ENCODE data around the gene ACP4. TPM values are rescaled to one million over a fixed set of nuclear protein-coding genes. Genes with fewer than 3 reads are reported as not detected.
"Not testable (repeated sequence)": the region's sequence is repeated elsewhere in the genome, so short reads cannot be mapped to it uniquely, and the experiment has no call there.

ACP4 gene, protein sequence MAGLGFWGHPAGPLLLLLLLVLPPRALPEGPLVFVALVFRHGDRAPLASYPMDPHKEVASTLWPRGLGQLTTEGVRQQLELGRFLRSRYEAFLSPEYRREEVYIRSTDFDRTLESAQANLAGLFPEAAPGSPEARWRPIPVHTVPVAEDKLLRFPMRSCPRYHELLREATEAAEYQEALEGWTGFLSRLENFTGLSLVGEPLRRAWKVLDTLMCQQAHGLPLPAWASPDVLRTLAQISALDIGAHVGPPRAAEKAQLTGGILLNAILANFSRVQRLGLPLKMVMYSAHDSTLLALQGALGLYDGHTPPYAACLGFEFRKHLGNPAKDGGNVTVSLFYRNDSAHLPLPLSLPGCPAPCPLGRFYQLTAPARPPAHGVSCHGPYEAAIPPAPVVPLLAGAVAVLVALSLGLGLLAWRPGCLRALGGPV
- not detected for total RNA-seq
- long read RNA-seq, result 0 reads

DNA sequence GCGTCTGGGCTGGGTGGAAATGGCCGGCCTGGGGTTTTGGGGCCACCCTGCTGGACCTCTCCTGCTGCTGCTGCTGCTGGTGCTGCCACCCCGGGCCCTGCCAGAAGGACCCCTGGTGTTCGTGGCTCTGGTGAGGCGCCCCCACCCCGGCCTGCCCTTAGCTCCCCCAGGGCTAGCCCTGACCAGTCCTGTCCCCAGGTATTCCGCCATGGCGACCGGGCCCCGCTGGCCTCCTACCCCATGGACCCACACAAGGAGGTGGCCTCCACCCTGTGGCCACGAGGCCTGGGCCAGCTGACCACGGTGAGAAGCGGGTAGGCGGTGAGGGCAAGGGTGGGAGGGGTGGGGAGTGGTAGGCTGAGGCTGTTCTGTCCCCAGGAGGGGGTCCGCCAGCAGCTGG lies at the start of gene ACP4:
ACP4 (plus strand) TSS at position 20 of the 400 bp plus-strand sequence; CDS start at position 20, 0 bp downstream.
- ATAC-seq (ENCODE audit: poor library complexity) (no peak), DNase-seq (peak; percentile 36)
- intact Hi-C loops (cut with DNase I), result no loop called here

DNA sequence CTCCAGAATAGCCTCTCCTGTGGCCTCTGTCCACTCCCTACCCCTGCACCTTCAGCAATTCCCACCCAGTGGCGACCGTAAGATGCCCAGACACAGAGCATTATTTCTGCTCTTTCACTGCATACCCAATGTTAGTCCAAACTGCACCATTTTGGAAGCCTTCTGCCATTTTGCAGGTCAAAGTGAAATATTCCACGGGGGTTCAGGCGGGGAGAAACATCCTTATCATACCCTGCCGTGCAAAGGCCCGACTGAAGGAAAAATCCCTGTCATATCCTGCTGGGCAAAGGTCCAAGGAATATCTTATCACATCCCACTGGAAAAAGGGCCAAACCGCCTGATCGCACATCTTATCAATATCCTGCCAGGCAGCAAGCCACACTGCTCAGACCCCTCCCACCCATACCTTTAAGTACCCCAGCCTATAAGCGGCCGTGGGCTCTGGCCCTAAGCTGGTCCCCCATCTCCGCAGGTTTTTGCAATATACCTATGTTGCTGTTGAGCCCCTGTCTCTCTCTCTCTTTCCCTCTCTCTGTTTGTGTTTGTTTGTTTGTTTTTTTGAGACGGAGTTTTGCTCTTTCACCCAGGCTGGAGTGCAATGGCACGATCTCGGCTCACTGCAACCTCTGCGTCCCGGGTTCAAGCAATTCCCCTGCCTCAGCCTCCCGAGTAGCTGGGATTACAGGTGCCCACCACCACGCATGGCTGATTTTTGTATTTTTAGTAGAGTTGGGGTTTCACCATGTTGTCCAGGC lies 48.9 kb upstream of the ACP4 start:
- ATAC-seq (ENCODE audit: poor library complexity), result no peak
- intact Hi-C loops (cut with DNase I), result no loop called here

DNA sequence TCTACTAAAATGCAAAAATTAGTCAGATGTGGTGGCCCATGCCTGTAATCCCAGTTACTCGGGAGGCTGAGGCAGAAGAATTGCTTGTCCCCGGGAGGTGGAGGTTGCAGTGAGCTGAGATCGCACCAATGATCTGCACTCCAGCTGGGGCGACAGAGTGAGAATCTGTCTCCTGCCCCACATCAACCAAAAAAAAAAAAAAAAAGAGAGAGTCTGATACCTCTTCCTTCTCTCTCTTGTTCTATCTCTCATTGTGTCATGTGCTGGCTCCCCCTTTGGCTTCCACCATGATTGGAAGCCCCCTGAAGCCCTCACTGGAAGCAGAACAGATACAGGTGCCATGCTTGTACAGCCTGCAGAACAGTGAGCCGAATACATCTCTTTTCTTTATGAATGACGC lies 46.7 kb upstream of the ACP4 start:
- ATAC-seq (ENCODE audit: poor library complexity) (no peak), DNase-seq (no peak)
- intact Hi-C loops (cut with DNase I), result no loop called here

More for the DNA sequence above, 48.9 kb upstream of the ACP4 start:
- no peak for DNase-seq

DNA sequence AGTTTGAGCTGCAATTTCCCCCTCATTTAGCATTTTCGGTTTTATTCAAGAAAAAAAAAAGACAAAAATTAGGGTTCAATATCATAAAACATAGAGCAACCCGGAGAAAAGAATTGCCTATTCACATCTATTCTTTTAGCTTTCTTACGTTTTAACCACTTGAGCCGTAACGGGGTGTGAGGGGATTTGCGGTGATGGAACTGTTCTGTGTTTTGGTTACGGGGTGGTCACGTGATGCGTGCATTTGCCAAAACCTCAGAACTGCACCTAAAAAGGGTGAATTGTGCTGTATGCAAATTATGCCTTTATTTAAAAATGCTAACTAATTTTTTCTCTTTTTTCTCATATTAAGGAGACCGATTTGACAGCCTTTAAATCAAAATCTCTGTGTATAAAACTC lies 45.0 kb upstream of the ACP4 start:
- no peak for DNase-seq
- ATAC-seq (ENCODE audit: poor library complexity), result no peak
- intact Hi-C loops (cut with DNase I), result no loop called here

DNA sequence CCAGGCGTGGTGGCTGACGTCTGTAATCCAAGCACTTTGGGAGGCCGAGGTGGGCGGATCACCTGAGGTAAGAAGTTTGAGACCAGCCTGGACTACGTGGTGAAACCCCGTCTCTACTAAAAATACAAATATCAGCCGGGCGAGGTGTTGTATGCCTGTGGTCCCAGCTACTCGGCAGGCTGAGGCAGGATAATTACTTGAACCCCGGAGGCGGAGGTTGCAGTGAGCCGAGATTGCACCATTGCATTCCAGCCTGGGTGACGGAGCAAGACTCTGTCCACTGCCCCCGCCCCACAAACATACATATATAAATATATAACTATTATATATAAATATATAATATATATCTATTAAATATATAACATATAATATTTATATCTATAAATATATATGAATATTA lies 43.1 kb upstream of the ACP4 start:
- intact Hi-C loops (cut with DNase I); DNase-seq; ATAC-seq (ENCODE audit: poor library complexity): not testable (repeated sequence)

DNA sequence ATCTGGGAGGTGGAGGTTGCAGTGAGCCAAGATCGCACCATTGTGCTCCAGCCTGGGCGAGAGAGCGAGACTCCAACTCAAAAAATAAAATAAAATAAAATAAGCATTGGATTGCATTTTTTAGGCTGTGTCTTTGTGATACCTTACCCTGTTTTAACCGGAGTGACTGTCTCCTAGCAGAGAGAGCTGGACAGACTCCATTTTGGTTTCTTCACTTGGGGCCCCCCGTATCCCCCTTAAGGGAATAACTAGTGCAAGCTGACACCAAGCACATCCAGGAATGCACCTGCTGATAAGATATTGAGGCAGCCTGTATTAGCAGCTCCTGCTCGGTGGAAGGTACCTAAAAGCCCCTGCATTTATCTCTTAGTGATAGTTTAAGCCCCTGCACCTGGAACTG lies 40.7 kb upstream of the ACP4 start:
- no peak for DNase-seq
- intact Hi-C loops (cut with DNase I), result no loop called here
- no peak for ATAC-seq (ENCODE audit: poor library complexity)

DNA sequence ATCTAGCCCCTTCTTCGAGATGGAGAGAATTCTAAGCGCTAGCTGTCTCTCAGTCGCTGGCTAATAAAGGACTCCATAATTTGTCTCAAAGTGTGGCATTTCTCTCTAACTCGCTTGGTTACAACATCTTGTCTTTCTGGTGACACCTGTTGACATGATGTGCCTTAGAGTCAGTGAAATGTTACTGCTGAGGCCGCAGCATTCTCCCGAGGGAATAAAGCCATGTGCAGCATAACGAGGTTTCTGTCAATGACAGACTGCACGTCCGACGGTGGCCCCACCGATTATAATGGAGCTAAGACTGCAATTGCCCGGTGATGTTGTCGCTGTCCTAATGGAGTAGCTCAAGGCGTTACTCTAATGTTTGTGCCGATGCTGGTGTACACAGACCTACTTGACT lies 40.2 kb upstream of the ACP4 start:
- DNase-seq (no peak), ATAC-seq (ENCODE audit: poor library complexity) (no peak)
- intact Hi-C loops (cut with DNase I), result no loop called here

DNA sequence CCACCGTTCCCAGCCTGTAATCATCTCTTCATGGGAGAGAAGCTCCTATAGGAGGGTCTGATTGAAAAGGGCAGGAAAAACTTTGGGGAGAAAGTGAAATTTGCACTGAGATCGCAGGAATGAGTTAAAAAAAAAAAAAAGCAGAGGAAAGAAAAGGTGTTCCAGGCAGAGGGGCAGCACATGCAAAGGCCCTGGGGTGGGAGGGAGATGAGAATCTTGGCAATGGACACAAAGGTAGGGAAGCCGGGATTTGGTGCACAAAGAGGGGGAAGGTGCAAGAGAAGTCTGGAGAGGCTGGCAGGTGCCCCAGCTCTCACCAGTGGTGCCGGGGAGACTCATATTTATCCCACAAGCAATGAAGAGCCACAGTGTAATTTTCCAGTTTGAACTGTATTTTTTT lies 36.3 kb upstream of the ACP4 start:
- intact Hi-C loops (cut with DNase I), result no loop called here
- ATAC-seq (ENCODE audit: poor library complexity), result no peak
- no peak for DNase-seq

DNA sequence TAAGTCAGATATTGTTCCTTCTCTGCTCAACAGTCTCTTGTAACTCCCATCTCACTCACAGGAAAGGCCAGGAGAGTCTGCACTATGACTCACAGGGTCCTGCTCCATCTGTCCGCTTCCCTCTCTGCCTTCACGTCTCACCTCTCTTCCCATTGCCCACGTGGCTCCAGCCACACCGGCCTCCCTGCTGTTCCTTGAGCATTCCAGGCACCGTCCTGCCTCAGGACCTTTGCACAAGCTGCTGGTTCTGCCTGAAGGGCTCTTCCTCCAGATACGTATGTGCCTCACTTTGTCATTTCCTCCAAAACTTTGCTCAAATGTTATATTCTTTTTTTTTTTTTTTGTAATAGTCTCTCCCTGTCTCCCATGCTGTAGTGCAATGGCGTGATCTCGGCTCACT lies 34.0 kb upstream of the ACP4 start:
- DNase-seq; ATAC-seq (ENCODE audit: poor library complexity); intact Hi-C loops (cut with DNase I): not testable (repeated sequence)

DNA sequence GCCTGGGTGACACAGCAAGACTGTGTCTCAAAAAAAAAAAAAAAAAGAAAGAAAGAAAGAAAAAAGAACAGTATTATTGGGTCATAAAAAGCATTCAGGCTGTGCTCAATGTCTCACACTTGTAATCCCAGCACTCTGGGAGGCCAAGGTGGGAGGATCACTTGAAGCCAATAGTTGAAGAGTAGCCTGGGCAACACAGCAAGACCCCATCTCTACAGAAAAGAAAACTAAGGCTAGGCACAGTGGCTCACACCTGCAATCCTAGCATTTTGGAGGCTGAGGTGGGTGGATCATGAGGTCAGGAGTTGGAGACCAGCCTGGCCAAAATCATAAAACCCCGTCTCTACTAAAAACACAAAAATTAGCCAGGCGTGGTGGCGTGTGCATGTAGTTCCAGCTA lies 32.6 kb upstream of the ACP4 start:
- intact Hi-C loops (cut with DNase I); DNase-seq; ATAC-seq (ENCODE audit: poor library complexity): not testable (repeated sequence)

DNA sequence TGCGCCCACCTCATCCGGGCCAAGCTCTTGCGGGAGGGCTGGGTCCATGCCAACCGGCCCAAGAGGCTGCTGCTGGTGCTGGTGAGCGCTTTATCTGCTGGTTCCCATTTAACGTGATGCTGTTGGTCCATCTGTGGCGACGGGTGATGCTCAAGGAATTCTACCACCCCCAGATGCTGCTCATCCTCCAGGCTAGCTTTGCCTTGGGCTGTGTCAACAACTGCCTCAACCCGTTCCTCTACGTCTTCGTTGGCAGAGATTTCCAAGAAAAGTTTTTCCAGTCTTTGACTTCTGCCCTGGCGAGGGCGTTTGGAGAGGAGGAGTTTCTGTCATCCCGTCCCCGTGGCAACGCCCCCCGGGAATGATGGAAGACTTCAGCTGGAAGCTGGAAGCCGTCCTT lies 31.1 kb upstream of the ACP4 start:
- ATAC-seq (ENCODE audit: poor library complexity); DNase-seq; intact Hi-C loops (cut with DNase I): not testable (repeated sequence)

DNA sequence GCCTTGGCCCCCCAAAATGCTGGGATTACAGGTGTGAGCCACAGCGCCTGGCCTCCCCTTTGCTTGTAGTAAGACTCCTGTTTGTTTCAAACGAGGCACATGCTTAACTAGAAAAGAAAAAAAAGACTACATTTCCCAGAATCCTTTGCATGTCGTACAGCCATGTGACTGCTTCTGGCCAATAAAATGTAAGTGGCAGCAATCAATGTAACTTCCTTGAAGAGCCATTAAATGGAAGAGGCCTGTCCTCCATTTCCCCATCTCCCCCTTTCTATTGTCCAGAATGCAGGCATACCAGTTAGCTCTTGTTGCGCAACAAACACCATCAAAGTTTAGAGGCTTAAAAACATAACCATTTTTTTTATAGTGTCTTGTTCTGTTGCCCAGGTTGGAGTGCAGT lies 30.3 kb upstream of the ACP4 start:
- no peak for DNase-seq

DNA sequence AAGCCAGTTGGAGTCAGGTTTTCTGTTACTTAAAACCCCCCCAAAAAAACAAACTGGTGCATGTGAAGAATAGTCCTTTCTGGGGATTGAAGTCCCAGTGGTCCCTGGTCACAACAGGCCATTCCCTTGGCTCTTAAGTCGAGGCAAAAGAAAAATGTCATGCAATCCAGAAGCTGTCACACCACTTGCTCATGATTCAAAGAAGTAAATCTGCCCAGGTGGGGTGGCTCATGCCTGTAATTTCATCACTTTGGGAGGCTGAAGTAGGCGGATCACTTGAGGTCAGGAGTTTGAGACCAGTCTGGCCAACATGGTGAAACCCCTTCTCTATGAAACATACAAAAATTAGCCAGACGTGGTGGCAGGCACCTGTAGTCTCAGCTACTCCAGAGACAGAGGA lies 28.7 kb upstream of the ACP4 start:
- not testable (repeated sequence) for DNase-seq

More for the DNA sequence above, 30.3 kb upstream of the ACP4 start:
- ATAC-seq (ENCODE audit: poor library complexity), result no peak
- intact Hi-C loops (cut with DNase I), result no loop called here

DNA sequence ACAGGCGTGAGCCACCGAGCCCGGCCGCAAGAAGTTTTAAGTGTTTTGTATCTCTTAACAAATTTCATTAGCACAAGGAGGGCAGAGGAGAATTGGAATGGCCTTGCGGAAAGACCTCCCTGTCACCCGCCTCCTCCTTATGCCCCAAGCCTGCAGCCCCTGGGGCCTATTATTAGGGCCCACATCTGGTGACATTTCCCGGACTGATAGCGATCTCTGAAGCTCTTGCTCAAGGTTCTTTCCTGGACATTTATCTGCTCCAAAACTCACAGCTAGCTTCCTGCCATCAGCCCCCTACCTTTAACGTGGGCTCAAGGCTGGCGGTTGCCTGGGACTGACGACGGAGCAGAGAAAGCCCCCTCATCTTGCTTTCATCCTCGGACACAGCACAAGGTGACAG lies 26.7 kb upstream of the ACP4 start:
- intact Hi-C loops (cut with DNase I); ATAC-seq (ENCODE audit: poor library complexity): not testable (repeated sequence)

More for the DNA sequence above, 28.7 kb upstream of the ACP4 start:
- intact Hi-C loops (cut with DNase I); ATAC-seq (ENCODE audit: poor library complexity): not testable (repeated sequence)

DNA sequence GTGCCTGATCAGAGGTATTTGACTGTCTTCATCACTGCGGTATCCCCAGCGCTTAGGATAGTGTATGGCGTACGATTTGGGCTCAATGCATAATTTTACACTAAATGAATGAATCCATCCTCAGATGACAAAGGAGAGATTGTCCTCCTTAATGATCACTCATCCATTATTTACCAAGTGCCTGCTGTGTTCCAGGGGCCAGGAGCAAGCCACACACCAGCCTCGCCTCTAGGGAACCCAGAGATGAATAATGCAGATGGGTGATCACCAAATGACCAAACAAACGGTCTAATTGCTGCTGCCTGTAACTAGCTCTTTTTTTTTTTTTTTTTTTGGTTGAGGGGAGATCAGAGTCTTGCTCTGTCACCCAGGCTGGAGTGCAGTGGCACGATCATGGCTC lies 25.8 kb upstream of the ACP4 start:
- intact Hi-C loops (cut with DNase I), result no loop called here
- no peak for ATAC-seq (ENCODE audit: poor library complexity)
- no peak for DNase-seq

More for the DNA sequence above, 26.7 kb upstream of the ACP4 start:
- DNase-seq, result not testable (repeated sequence)

DNA sequence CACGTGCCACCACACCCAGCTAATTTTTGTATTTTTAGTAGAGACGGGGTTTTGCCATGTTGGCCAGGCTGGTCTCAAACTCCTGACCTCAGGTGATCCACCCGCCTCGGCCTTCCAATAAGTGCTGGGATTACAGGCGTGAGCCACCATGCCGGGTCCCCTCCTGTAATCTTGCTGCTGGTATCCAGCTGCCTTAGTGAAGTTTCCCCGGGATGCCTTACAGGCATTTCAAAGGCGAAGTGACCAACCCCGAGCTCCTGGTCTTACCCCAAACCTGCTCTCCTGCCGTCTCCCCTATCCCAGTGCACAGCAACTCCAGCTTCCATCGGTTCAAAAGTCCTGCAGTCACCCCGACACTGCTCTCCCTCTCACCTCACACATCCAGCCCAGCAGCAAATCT lies 23.5 kb upstream of the ACP4 start:
- ATAC-seq (ENCODE audit: poor library complexity); DNase-seq; intact Hi-C loops (cut with DNase I): not testable (repeated sequence)

DNA sequence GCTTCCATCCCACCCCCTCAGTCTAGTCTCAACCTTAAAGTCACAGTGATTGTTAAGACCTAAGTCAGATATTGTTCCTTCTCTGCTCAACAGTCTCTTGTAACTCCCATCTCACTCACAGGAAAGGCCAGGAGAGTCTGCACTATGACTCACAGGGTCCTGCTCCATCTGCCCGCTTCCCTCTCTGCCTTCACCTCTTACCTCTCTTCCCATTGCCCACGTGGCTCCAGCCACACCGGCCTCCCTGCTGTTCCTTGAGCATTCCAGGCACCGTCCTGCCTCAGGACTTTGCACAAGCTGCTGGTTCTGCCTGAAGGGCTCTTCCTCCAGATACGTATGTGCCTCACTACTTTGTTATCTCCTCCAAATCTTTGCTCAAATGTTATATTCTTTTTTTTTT lies 23.0 kb upstream of the ACP4 start:
- ATAC-seq (ENCODE audit: poor library complexity); intact Hi-C loops (cut with DNase I); DNase-seq: not testable (repeated sequence)

DNA sequence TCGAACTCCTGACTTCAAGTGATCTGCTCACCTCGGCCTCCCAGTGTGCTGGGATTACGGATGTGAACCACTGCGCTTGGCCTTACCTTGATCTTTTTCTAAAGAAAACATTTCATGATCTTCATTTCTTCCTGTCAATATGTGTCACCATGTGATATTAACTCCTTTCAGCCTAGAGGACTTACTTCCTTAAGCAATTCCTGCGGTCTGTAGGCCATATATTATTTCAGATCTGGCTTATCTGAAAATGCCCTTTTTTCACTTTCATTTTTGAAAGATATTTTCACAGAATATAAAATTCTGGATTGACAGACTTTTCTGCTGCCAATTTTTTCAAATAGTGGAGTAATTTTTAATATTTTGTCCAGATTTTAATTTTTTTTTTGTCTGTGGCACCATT lies 21.9 kb upstream of the ACP4 start:
- DNase-seq, result no peak
- ATAC-seq (ENCODE audit: poor library complexity), result no peak
- intact Hi-C loops (cut with DNase I), result no loop called here

DNA sequence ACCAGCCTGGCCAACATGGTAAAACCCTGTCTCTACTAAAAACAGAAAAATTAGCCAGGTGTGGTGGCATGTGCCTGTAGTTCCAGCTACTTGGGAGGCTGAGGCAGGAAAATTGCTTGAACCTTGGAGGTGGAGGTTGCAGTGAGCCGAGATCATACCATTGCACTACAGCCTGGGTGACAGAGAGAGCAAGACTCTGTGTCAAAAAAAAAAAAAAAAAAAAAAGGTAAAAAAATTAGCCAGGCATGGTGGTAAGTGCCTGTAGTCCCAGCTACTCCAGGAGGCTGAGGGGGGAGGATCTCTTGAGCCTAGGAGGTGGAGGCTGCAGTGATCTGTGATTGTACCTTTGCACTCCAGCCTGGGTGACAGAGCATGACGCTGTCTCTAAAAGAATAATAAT lies 20.1 kb upstream of the ACP4 start, which contains the start of gene GPR32:
GPR32 (plus strand) TSS at position 301 of the 400 bp plus-strand sequence. CDS start 137 bp downstream, outside the sequence.
- intact Hi-C loops (cut with DNase I); ATAC-seq (ENCODE audit: poor library complexity); DNase-seq: not testable (repeated sequence)
